Body of pancreas (tissue), 4 donors: ENCODE results near the gene ANXA9. TPM values are rescaled to one million over a fixed set of nuclear protein-coding genes. Genes with fewer than 3 reads are reported as not detected.

Experiments
- ATAC-seq: fragments of 150-250 bp; one replicate; pipeline ENCODE4 v1.9.1; 2016
- DNase-seq, 4 donors: peaks; one replicate each; pipeline ENCODE4 v3.0.0-alpha.2; 2019
- H3K27ac ChIP-seq, 4 donors: fragments of 200-600 bp; sonication (generic); 1 replicate in 3 of 4; 2 replicates in 1 of 4; pipeline versions ENCODE4 v1.5.1 to v1.6.1; 2016 to 2019; ENCODE audit warnings: mild to moderate bottlenecking in 1 of 4, mixed read lengths in 1 of 4, moderate library complexity in 1 of 4
- H3K27me3 ChIP-seq, 2 donors: fragments of 200-600 bp; sonication (generic); one replicate each; pipeline ENCODE4 v1.6.0; 2016; ENCODE audit warnings: mild to moderate bottlenecking in 1 of 2
- H3K36me3 ChIP-seq, 2 donors: fragments of 200-600 bp; sonication (generic); replicated peaks in 1 of 2; 2 replicates each; pipeline ENCODE4 v1.5.1; 2016; ENCODE audit warnings: low read depth in 2 of 2; ENCODE audit not compliant: insufficient read depth in 1 of 2
- H3K4me1 ChIP-seq: fragments of 200-600 bp; sonication (generic); one replicate; pipeline ENCODE4 v1.6.0; 2016
- H3K4me3 ChIP-seq, 2 donors: fragments of 200-600 bp; sonication (generic); 1 replicate in 1 of 2; 2 replicates in 1 of 2; pipeline ENCODE4 v1.5.1; 2016 to 2019
- H3K9me3 ChIP-seq, 3 donors: fragments of 200-600 bp; sonication (generic); 1 replicate in 2 of 3; 2 replicates in 1 of 3; pipeline ENCODE4 v1.5.1; 2016
- CTCF ChIP-seq, 7 experiments: fragments of 450-650 bp in 4 of 7; fragments of 200-600 bp in 3 of 7; sonication (generic) in 3 of 7; IDR thresholded peaks; one replicate each; pipeline ENCODE4 v1.5.1; 2016 to 2019; ENCODE audit warnings: antibody characterized with exemption in 7 of 7
- POLR2A ChIP-seq, 3 donors: fragments of 450-650 bp; IDR thresholded peaks; one replicate each; pipeline ENCODE4 v1.6.1; 2016; ENCODE audit warnings: antibody characterized with exemption in 3 of 3, mild to moderate bottlenecking in 2 of 3
- WGBS, 2 donors: methylation state at CpG; one replicate each; pipeline ENCODE4 v1.1.5; 2017; 5-methylcytosine and 5-hydroxymethylcytosine counted together
- intact Hi-C: fragments of 100-400 bp; cut with DNase I; formaldehyde crosslinking; loops from one replicate; pipeline ENCODE4 v1.15.1; 2023
- total RNA-seq, 2 donors: library from RNA; depleted of rRNA; stranded (reverse); fragments of >200 nt; gene quantifications; one replicate each; pipeline ENCODE4 v1.1.0, GENCODE V29; 2016

Gene ANXA9
- total RNA-seq, 2 donors from 2014 or later, result 17.4 to 33.3 TPM

- H3K27me3 ChIP-seq, result no peaks in the 10 kb centered on the region
- H3K27ac ChIP-seq, result peak overlapping the region; percentile 68 to 92 (median 92)
- H3K4me1 ChIP-seq, result peaks cover 49% of the 10 kb centered on the region
- H3K9me3 ChIP-seq, result no peaks in the 10 kb centered on the region
- H3K4me3 ChIP-seq, result no peak overlapping the region
- ATAC-seq (no peak), DNase-seq (peak in 3 of 4 donors; percentile 31 to 41 (median 39))
- intact Hi-C loops, result no loop called here
- peak in 1 of 3 donors; percentile 9 for TF ChIP-seq POLR2A (IDR thresholded peaks at IDR 0.05)
- TF ChIP-seq CTCF (IDR thresholded peaks at IDR 0.05), result no peak
- peaks cover 4 to 20% of the 10 kb centered on the region in 2 donors for H3K36me3 ChIP-seq
- WGBS, 2 donors, result 36 to 45% methylated on average over 5 to 6 of the region's 6 CpGs
Measured at GRCh38 chr1:150971583-150972416, 10.3 kb upstream of the ANXA9 start.

GRCh38 chr1:150972417-150972940, 9.6 kb upstream of the ANXA9 start:
- Histone ChIP-seq H3K27me3 (no peaks in the 10 kb centered on the region), H3K4me1 (peaks cover 53% of the 10 kb centered on the region), H3K36me3 (peaks cover 4 to 14% of the 10 kb centered on the region in 2 donors), H3K27ac (peak overlapping the region; percentile 68 to 92 (median 92)), H3K4me3 (no peak overlapping the region), H3K9me3 (no peaks in the 10 kb centered on the region)
- WGBS, 2 donors, result 35 to 50% methylated on average over 4 of the region's 4 CpGs
- ATAC-seq (no peak), DNase-seq (peak; percentile 38 to 69 (median 48))
- TF ChIP-seq CTCF (IDR thresholded peaks at IDR 0.05) (no peak), POLR2A (IDR thresholded peaks at IDR 0.05) (no peak)
- intact Hi-C loops, result no loop called here

- WGBS, 2 donors, result 13 to 17% methylated on average over 6 to 13 of the region's 15 CpGs
- Histone ChIP-seq H3K9me3 (no peaks in the 10 kb centered on the region), H3K36me3 (peaks cover 0 to 5% of the 10 kb centered on the region in 2 donors), H3K4me1 (peaks cover 61% of the 10 kb centered on the region), H3K27me3 (no peaks in the 10 kb centered on the region), H3K27ac (peak overlapping the region; percentile 90 to 92 (median 92)), H3K4me3 (peak overlapping the region; percentile 44 to 79)
- ATAC-seq (no peak), DNase-seq (peak in 3 of 4 donors; percentile 25 to 28 (median 27))
- intact Hi-C loops, result no loop called here
- no peak for TF ChIP-seq POLR2A (IDR thresholded peaks at IDR 0.05)
- TF ChIP-seq CTCF (IDR thresholded peaks at IDR 0.05), result no peak
Measured at GRCh38 chr1:150973258-150973835, 8.7 kb upstream of the ANXA9 start.

- Histone ChIP-seq H3K27ac (peak overlapping the region; percentile 90 to 92 (median 92)), H3K4me1 (peaks cover 67% of the 10 kb centered on the region), H3K27me3 (no peaks in the 10 kb centered on the region), H3K36me3 (no peaks in the 10 kb centered on the region), H3K9me3 (no peaks in the 10 kb centered on the region), H3K4me3 (peak overlapping the region; percentile 44 to 79)
- 0% methylated on average over 4 to 58 of the region's 67 CpGs for WGBS, 2 donors
- intact Hi-C loops, result no loop called here
- peak; percentile 43 for ATAC-seq
- DNase-seq, result peak; percentile 37 to 49 (median 48)
- TF ChIP-seq POLR2A (IDR thresholded peaks at IDR 0.05) (peak in 1 of 3 donors; percentile 21), CTCF (IDR thresholded peaks at IDR 0.05) (no peak)
Measured at GRCh38 chr1:150973836-150974579, 8.1 kb upstream of the ANXA9 start.
